GM10266 (cell line): ENCODE measurements around the gene SND1.

ENCODE experiments used
- DNase-seq: peaks from one replicate; pipeline ENCODE4 v3.0.0; 2012; ENCODE audit errors: extremely low spot score
- CTCF ChIP-seq: IDR thresholded peaks from 2 replicates; pipeline ENCODE4 v1.5.1; 2012; ENCODE audit warnings: mild to moderate bottlenecking, low read depth; ENCODE audit not compliant: control insufficient read depth, insufficient read depth; ENCODE audit errors: missing control alignments

SND1 gene

GRCh38 chr7:128082431-128082830, 430.4 kb downstream of the SND1 start:
- no peak for DNase-seq
- no peak for TF ChIP-seq CTCF

DNA sequence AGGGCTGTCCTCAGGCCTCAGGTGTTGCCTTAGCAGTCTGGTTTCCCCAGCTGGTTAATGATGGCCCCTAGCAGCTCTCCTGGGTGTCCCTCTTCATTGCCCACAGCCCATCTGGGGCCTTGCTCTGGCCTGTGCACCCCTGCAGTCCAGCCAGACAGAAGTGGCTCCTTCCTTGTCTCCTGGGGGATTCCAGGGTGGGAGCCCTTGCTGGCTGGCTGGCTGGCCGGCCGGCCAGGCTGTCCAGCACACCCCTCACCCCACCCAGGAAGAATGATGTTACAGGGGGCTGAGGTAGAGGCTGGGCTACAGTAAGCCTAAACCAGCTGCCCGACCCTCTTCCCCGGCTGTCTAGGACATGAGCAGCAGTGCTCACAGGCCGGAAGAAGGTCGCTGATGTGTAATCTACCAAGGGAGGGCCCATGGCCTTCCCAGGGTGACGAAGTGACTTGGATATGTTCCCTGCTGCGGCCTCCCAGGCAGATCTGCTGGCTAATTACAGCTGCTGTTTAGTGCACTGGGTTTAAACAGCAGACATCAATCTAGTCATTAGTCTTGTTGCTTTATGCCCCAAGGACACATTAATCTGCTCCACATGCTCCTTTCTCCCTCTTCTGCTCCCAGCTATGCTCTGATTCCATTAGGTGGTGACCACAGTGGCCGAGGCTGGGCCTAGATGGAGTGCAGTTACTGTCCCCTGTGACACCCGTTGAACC, 433.1 kb downstream of the SND1 start:
- TF ChIP-seq CTCF, result no peak
- DNase-seq, result no peak

DNA sequence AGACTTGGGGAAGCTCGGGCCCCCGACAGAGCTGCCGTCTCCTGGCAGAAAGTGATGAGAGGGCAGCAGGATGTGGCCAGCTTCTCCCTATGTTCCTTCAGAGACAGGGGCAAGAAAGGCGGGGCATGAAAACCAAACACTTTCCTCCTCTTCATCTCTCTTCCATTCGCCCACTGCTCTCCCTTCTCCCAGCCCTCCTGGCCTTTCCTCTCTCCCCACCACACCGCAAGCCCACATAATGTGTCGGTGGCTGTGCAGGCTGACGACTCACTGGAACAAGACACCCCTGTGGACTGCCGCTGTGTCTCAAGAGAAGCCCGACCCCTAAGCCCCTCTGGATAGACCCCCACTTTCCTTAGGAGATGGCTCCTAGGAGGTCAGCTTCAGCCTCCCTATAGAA, 438.5 kb downstream of the SND1 start:
- no peak for DNase-seq
- TF ChIP-seq CTCF, result no peak

DNA sequence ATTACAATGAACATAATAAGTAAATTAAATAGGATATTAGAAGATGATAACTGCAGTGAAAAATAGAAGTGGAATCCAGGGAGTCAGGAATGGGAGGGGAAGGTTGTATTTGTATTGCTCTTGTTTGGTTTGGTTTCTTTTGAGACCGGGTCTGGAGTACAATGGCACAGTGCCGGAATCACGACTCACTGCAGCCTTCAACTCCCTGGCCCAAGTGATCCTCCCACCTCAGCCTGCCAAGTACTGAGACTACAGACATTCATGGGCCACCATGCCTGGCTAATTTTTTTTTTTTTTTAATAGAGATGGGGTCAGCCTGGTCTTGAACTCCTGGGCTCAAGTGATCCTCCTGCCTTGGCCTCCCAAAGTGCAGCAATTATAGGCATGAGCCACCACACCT, 439.1 kb downstream of the SND1 start:
- TF ChIP-seq CTCF, result no peak
- DNase-seq, result no peak

DNA sequence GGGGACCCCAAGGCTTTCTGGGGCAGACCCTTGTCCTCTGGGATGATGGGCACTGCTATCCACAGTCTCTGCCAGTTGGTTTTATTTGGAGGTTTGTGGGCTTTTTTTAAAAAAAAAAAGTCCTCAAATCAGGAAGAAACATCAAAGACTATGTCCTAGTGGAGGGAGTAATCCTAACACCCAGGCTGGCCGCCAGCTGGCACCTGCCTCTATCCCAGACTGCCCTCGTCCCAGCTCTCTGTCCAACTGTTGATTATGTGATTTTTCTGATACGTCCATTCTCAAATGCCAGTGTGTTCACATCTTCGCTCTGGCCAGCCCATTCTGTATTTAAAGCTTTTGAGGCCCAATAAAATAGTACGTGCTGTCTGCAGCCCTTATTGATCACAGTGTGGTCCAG, 440.2 kb downstream of the SND1 start:
- no peak for TF ChIP-seq CTCF
- DNase-seq, result no peak

- DNase-seq, result no peak
- TF ChIP-seq CTCF, result no peak
Measured at GRCh38 chr7:128093614-128094570, 441.9 kb downstream of the SND1 start.

GRCh38 chr7:128094686-128095085, 442.7 kb downstream of the SND1 start:
- DNase-seq, result no peak
- no peak for TF ChIP-seq CTCF
